Activated CD4-positive, alpha-beta T cell treated with anti-CD3 and anti-CD28 coated beads, Interleukin-2, Interleukin-4, amounts not matched to agents 100 ng/mL and 50 ng/mL, durations not matched to agents 16 hours and 8 hours (primary cell): ENCODE results near the gene GLB1L.

Experiments used
- DNase-seq: peaks from one replicate; pipeline ENCODE4 v3.0.0-alpha.2; 2020; ENCODE audit warnings: low spot score

GLB1L gene

GRCh38 chr2:219252900-219253752 lies 7.9 kb upstream of the GLB1L start, which contains the start of gene TUBA4B:
TSS of gene TUBA4B (plus strand) at chr2:219253243. CDS start at chr2:219253408, 165 bp downstream.
- no peak for DNase-seq

GRCh38 chr2:219252570-219252899 lies 7.3 kb upstream of the GLB1L start:
- DNase-seq, result no peak

GRCh38 chr2:219252084-219252483 lies 6.8 kb upstream of the GLB1L start:
- DNase-seq, result no peak

- no peak for DNase-seq
Measured at GRCh38 chr2:219251656-219252055, 6.4 kb upstream of the GLB1L start.

- DNase-seq, result no peak
Measured at GRCh38 chr2:219250049-219250781, 5.0 kb upstream of the GLB1L start.

- no peak for DNase-seq
Measured at GRCh38 chr2:219249203-219249980, 4.1 kb upstream of the GLB1L start.

- no peak for DNase-seq
Measured at GRCh38 chr2:219248845-219249202, 3.6 kb upstream of the GLB1L start.

GRCh38 chr2:219247678-219248642 lies 2.7 kb upstream of the GLB1L start:
- DNase-seq, result peak; percentile 84

GRCh38 chr2:219246559-219246958 lies 1.3 kb upstream of the GLB1L start:
- DNase-seq, result no peak

GRCh38 chr2:219245899-219246230 lies 621 bp upstream of the GLB1L start:
- DNase-seq, result no peak

- no peak for DNase-seq
Measured at GRCh38 chr2:219244789-219245147, 476 bp downstream of the GLB1L start.

GRCh38 chr2:219243291-219243761 lies 1.9 kb downstream of the GLB1L start:
- no peak for DNase-seq

GRCh38 chr2:219234331-219234730 lies 10.9 kb downstream of the GLB1L start:
- no peak for DNase-seq

- no peak for DNase-seq
Measured at GRCh38 chr2:219230059-219230540, 15.1 kb downstream of the GLB1L start.

GRCh38 chr2:219229305-219230058 lies 15.8 kb downstream of the GLB1L start, which contains the start of the genes ANKZF1 and ATG9A:
TSS of gene ANKZF1 (plus strand) at chr2:219229806. CDS start at chr2:219230258, 452 bp downstream.
TSS of gene ATG9A (minus strand) at chr2:219229636. CDS start at chr2:219228024, 1,612 bp downstream.
- peak; percentile 99 for DNase-seq

GRCh38 chr2:219228911-219229304 lies 16.3 kb downstream of the GLB1L start:
- DNase-seq, result no peak

GRCh38 chr2:219228041-219228910 lies 17.0 kb downstream of the GLB1L start:
- no peak for DNase-seq

GRCh38 chr2:219225350-219225749 lies 19.9 kb downstream of the GLB1L start:
- no peak for DNase-seq

GRCh38 chr2:219223831-219224610 lies 21.2 kb downstream of the GLB1L start:
- no peak for DNase-seq
